NCI-H2171 (cell line): Measurements from ENCODE around the gene TMEM175.
"Not testable (repeated sequence)": the region's sequence is repeated elsewhere in the genome, so short reads cannot be mapped to it uniquely, and the experiment has no call there.

Experiments
- DNase-seq: peaks from one replicate; lab custom pipeline; 2025; lab: John Stamatoyannopoulos, UW

Gene TMEM175

GRCh38 chr4:989722-990471 is 57.6 kb downstream of the TMEM175 start:
- no peak for DNase-seq

DNA sequence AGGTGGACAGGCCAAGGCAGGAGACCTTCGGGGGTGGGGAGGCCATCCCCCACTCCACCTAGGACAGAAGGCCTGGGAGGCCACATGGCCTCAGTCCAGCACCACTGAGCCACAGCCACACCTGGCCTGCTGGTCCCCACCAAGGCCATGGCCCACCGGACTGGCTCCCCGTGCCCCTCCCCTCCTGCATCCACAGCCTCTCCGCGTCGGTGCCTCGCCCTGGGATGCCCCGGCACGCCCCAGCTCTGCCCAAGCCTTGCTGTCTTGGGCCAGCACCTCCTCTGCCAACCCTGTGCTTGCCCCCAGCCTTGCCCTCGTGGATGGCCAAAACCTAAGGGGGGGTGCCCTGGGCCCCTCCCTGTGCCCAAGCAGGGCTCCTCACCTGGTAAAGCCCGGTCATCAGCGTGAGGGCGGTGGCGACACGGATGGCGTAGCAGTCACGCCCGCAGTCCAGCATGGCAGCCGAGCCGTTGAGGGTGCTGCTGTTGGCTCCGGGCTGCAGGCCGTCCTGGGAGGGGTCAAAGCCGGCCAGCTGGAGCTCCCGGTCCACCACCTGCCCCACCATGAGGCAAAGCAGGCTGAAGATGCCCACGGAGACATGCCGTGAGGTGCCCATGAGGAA is 58.6 kb downstream of the TMEM175 start:
- no peak for DNase-seq

DNA sequence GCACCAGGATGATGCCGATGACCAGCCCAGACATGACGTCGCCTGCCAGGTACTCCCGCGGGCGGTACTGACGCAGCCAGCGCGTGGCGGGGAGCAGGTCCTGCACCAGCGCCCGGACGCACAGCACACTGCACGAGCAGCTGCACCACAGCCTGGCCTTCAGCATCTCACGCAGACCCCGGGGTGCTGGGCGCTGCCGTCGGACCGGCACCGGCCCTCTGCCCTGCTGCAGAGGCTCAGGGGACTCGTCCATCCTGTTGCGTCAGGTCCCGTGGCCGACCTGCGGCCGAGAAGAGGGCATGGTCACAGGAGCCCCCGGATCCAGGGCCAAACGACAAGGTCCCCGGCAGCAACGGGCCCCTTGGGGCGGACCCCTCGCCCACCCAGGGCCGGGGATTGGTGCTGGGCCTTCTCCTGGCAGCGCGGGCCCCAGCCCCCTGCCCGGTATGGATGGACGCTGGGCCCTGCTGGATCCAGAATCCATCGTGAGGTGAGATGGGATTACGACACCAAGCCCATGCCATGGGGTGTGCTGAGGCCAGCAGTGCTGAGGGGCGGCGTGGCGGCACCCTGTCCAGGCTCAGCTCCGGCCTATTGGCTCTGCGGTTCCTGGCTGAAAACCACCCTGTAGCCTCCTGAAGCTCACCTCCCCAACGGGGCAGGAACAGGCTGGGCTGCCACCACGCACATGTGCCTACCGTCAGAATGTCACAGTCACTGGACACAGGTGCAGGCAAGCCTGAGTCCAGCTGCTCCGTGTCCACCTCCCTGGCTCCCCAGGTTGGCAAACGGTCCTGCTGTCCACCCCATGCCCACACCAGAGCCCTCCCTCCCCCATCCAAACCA is 59.4 kb downstream of the TMEM175 start:
- no peak for DNase-seq

GRCh38 chr4:992297-993110 is 60.2 kb downstream of the TMEM175 start:
- no peak for DNase-seq

GRCh38 chr4:993111-994029 is 61.1 kb downstream of the TMEM175 start, which contains the start of gene SLC26A1:
Gene SLC26A1 (minus strand): TSS chr4:993404. CDS start chr4:991703, 1,701 bp downstream.
- DNase-seq, result no peak

- no peak for DNase-seq
Observed at GRCh38 chr4:995311-996026, 63.2 kb downstream of the TMEM175 start.

DNA sequence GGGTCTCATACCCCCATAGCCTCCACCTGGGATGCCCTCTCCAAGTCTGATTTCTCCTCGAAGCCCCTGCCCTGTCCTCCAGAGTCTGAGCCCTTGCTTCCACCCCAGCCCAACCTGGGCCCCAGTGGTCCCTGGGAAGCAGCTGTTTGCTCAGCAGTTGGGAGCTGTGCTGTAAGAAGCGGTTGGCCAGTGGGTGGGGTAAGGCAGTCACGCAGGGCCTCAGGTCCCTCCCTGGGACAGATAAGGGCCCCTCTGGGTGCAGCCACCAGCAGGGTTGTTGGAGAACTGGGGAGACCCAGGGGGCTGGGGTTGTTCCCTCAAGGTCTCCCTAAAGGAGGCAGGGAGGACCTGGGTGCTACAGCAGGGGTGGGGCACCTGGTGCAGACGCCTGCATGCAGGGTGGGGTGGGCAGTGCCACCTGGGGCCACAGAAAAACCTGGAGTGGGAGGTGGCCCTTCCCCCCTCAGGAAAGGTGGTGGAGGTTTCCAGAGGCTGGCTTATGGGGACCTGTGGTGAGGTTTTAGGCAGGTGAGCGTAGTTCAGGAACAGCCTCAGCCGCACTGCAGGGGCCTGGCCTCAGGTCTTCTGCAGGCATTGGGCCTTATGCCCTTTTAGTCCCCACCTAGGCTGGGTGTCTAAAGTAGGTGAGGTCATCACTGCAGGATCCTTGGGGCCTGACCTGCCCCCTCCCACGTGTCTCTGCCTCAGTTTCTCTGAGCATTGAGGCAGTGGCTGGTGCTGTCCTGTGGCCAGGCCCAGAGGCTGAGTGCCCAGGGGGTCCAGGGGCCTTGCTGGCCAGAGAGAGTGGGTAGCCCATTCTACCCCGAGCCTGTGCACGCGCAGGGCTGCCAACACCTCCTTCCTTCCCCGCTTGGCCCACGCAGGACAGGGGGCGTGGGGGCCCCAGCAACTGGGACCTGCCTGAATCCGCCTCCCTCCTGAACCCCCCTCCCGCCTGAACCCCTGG is 64.1 kb downstream of the TMEM175 start:
- DNase-seq, result no peak

DNA sequence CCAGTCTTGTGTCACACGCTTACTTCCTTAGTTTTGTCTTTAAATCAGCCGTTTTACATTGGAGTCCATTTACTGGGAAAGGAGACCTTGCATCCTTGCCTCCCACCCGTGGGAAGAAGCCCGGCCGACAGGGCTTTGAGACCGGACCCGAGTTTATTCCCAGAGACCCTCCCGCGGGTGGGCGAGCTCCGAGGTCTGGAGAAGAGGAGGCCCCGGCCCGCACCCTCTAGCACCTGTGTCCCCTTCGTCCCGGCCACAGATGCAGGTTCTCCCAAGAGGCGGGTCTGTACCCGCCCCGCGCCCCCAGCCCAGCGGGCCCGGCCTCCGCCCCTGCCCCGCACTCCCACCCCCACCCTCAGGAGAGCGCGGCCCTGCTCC is 64.7 kb downstream of the TMEM175 start:
- DNase-seq, result no peak

DNA sequence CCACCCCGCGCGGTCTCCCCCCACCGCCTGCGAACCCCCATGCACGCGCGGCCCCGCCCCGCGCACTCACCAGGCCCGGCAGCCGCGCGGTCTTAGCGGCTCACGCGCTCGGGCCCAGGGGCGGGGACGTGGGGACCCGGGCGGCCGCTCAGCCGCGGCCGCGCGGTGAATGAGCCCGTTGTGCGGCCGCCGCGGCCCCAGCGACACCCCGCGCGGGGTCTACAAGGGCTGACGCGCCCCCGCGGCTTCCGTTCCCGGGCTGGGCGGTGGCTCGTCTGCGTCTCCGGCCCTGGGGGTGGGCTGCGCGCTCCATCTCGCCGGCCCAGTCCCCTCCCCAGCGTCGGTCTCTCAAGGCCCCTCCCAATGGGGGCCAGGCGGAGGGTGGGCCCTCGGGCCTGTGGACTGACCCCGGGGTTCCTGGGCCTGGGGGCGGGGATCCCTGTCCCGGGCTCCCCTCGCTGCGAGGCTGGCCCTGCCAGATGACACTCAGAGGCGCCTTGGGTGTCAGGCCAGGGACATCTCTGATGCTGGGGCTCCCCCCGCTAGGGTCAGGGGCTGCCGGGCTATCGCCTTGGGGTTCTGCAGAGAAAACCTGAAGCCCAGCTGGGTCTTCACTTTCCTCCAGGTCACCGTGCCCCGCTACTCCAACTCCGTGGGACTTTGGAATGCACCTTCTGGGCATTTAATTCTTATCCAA is 65.3 kb downstream of the TMEM175 start:
- no peak for DNase-seq

- DNase-seq, result no peak
Observed at GRCh38 chr4:998096-998691, 65.9 kb downstream of the TMEM175 start.

DNA sequence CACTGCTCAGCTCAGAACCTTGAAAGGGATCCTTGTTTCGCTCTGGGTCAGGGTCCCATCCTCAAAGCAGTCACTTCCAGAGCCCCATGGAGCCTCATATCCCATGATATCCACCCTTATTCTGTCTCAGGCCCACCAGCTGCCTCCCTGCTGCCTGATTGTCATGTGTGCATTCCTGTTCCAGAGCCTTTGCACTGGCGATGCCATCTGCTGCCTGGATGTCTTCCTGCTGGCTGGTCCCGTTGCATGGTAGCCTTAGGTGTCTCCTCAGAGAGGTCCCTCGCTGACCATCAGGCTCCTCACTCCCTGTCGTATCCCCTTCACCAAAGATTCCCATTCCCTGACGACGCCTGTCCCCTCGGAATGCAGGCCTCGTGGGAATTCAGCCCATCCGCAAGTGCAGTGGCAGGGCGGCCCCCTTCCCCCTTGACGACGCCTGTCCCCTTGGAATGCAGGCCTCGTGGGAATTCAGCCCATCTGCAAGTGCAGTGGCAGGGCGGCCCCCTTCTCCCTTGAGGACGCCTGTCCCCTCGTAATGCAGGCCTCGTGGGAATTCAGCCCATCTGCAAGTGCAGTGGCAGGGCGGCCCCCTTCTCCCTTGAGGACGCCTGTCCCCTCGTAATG is 67.1 kb downstream of the TMEM175 start:
- not testable (repeated sequence) for DNase-seq

GRCh38 chr4:999882-1000425 is 67.7 kb downstream of the TMEM175 start:
- no peak for DNase-seq

DNA sequence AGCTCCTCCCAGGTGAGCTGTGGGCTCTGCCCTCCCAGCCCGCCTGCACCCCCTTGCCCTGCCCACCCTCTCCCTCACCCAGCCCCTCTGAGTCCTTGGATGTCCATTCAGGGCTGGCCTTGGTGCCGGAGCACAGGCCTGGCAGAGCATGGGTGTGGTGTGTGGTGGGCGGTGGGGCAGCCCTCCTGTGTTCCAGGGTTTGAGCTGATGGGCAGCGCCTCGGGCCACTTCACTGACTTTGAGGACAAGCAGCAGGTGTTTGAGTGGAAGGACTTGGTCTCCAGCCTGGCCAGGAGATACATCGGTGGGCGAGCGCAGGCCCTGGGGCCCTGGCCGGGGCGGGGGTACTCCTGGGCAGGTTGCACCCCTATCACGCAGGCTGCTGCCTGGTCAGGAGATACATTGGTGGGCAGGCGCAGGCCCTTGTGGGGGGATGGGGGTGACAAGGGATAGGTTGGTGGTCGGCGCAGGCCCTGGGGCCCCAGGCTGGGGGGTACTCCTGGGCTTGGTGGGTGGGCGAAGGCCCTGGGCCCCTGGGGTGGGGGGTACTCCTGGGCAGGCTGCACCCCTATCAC is 68.5 kb downstream of the TMEM175 start:
- no peak for DNase-seq

GRCh38 chr4:1001561-1002130 is 69.4 kb downstream of the TMEM175 start:
- no peak for DNase-seq

DNA sequence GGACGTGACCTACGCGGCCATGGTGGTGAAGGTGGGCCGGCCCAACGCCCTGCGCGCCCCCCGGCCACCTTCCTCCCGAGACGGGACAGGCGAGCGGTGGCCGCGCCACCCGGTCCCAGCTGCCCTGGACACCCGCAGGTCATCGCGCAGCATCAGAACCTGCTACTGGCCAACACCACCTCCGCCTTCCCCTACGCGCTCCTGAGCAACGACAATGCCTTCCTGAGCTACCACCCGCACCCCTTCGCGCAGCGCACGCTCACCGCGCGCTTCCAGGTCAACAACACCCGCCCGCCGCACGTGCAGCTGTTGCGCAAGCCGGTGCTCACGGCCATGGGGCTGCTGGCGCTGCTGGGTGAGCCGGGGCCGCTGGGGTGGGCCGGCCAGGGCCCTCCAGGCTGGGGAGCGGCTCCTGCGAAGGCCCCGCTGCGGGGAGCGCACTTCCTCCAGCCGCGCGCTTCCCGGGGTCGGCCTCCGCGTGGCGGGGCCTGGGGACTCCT is 69.9 kb downstream of the TMEM175 start:
- DNase-seq, result no peak

DNA sequence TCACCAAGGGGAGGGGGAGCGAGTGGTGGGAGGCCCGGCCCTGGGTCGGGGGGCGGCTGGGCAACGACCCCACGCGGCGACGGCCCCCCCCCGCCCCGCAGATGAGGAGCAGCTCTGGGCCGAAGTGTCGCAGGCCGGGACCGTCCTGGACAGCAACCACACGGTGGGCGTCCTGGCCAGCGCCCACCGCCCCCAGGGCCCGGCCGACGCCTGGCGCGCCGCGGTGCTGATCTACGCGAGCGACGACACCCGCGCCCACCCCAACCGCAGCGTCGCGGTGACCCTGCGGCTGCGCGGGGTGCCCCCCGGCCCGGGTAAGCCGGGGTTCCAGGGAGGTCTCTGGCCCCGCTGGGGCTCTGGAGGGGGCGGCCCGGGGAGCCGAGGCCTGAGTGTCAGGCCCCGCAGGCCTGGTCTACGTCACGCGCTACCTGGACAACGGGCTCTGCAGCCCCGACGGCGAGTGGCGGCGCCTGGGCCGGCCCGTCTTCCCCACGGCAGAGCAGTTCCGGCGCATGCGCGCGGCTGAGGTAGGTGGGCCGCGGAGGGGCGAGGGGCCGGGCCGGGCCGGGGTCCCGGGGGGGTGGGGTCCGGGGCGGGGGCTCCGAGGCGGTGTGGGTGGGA is 70.5 kb downstream of the TMEM175 start:
- no peak for DNase-seq
